HEK293 (cell line): ENCODE measurements around the gene PAX3.

Experiments used
- CTCF ChIP-seq: fragments of 450-650 bp; formaldehyde crosslinking; IDR thresholded peaks from 2 replicates; pipeline ENCODE4 v1.5.1; 2016; ENCODE audit warnings: missing biosample characterization, missing genetic modification characterization
- GLI4 ChIP-seq: fragments of 450-650 bp; formaldehyde crosslinking; IDR thresholded peaks from 2 replicates; pipeline ENCODE4 v1.5.1; 2016; ENCODE audit warnings: missing biosample characterization, missing genetic modification characterization
- KLF1 ChIP-seq: fragments of 450-650 bp; formaldehyde crosslinking; IDR thresholded peaks from 2 replicates; pipeline ENCODE4 v1.5.1; 2016; ENCODE audit warnings: missing biosample characterization, missing genetic modification characterization
- KLF7 ChIP-seq: fragments of 450-650 bp; formaldehyde crosslinking; IDR thresholded peaks from 2 replicates; pipeline ENCODE4 v1.5.1; 2016; ENCODE audit warnings: missing biosample characterization, missing genetic modification characterization, borderline replicate concordance
- PRDM10 ChIP-seq: fragments of 450-650 bp; formaldehyde crosslinking; IDR thresholded peaks from 2 replicates; pipeline ENCODE4 v1.5.1; 2016; ENCODE audit warnings: missing biosample characterization, missing genetic modification characterization
- RBAK ChIP-seq: fragments of 450-650 bp; formaldehyde crosslinking; IDR thresholded peaks from 2 replicates; pipeline ENCODE4 v1.5.1; 2016; ENCODE audit warnings: missing biosample characterization, missing genetic modification characterization
- REST ChIP-seq: fragments of 450-650 bp; formaldehyde crosslinking; IDR thresholded peaks from 2 replicates; pipeline ENCODE4 v1.5.1; 2016; ENCODE audit warnings: missing biosample characterization, missing genetic modification characterization
- TRIM28 ChIP-seq: IDR thresholded peaks from 2 replicates; pipeline ENCODE4 v1.6.1; 2011; ENCODE audit warnings: low read length, control low read depth, borderline replicate concordance
- TSHZ1 ChIP-seq: fragments of 450-650 bp; formaldehyde crosslinking; IDR thresholded peaks from 2 replicates; pipeline ENCODE4 v1.5.1; 2016; ENCODE audit warnings: missing biosample characterization, missing genetic modification characterization, borderline replicate concordance
- ZFP41 ChIP-seq: fragments of 450-650 bp; formaldehyde crosslinking; IDR thresholded peaks from 2 replicates; pipeline ENCODE4 v1.5.1; 2016; ENCODE audit warnings: missing biosample characterization, missing genetic modification characterization, borderline replicate concordance
- ZNF223 ChIP-seq: fragments of 450-650 bp; formaldehyde crosslinking; IDR thresholded peaks from 2 replicates; pipeline ENCODE4 v1.5.1; 2016; ENCODE audit warnings: missing biosample characterization, missing genetic modification characterization
- ZNF24 ChIP-seq: fragments of 450-650 bp; formaldehyde crosslinking; IDR thresholded peaks from 2 replicates; pipeline ENCODE4 v1.5.1; 2016; ENCODE audit warnings: missing biosample characterization, missing genetic modification characterization
- ZNF416 ChIP-seq: fragments of 450-650 bp; formaldehyde crosslinking; IDR thresholded peaks from 2 replicates; pipeline ENCODE4 v1.5.1; 2016; ENCODE audit warnings: missing biosample characterization, missing genetic modification characterization
- ZNF513 ChIP-seq: fragments of 450-650 bp; IDR thresholded peaks from 2 replicates; pipeline ENCODE4 v1.5.1; 2018; ENCODE audit warnings: missing biosample characterization, missing genetic modification characterization
- ZNF549 ChIP-seq: fragments of 450-650 bp; IDR thresholded peaks from 2 replicates; pipeline ENCODE4 v1.5.1; 2018; ENCODE audit warnings: missing biosample characterization, missing genetic modification characterization, mild to moderate bottlenecking, inconsistent platforms, moderate library complexity
- ZNF561 ChIP-seq: fragments of 450-650 bp; IDR thresholded peaks from 2 replicates; pipeline ENCODE4 v1.5.1; 2018; ENCODE audit warnings: missing biosample characterization, missing genetic modification characterization, borderline replicate concordance
- ZNF585B ChIP-seq: fragments of 450-650 bp; formaldehyde crosslinking; IDR thresholded peaks from 2 replicates; pipeline ENCODE4 v1.5.1; 2016; ENCODE audit warnings: missing biosample characterization, missing genetic modification characterization
- ZNF621 ChIP-seq: fragments of 450-650 bp; formaldehyde crosslinking; IDR thresholded peaks from 2 replicates; pipeline ENCODE4 v1.5.1; 2017; ENCODE audit warnings: missing biosample characterization, missing genetic modification characterization
- ZNF76 ChIP-seq: fragments of 450-650 bp; formaldehyde crosslinking; IDR thresholded peaks from 2 replicates; pipeline ENCODE4; 2016; ENCODE audit warnings: low read depth, missing biosample characterization, missing genetic modification characterization, borderline replicate concordance
- ZSCAN30 ChIP-seq: fragments of 450-650 bp; IDR thresholded peaks from 2 replicates; pipeline ENCODE4 v1.5.1; 2018; ENCODE audit warnings: missing biosample characterization, mild to moderate bottlenecking, missing genetic modification characterization, moderate library complexity

PAX3 gene

GRCh38 chr2:222298311-222299150, at the start of gene PAX3 (continued):
- peak; percentile 85 for TF ChIP-seq ZNF223 (tag by site-specific recombination)
- no peak for TF ChIP-seq ZNF513 (tag by site-specific recombination)
- no peak for TF ChIP-seq ZFP41 (tag by site-specific recombination)
- TF ChIP-seq GLI4 (tag by site-specific recombination), result no peak
- TF ChIP-seq ZNF561 (tag by site-specific recombination), result no peak; the same call in 1 of the 2 replicates
- TF ChIP-seq PRDM10 (tag by site-specific recombination), result peak; percentile 97
- TF ChIP-seq ZNF621 (tag by site-specific recombination), result no peak
- no peak for TF ChIP-seq ZNF24
- no peak; the same call in 1 of the 2 replicates for TF ChIP-seq CTCF (tag by site-specific recombination)
- TF ChIP-seq RBAK (tag by site-specific recombination), result no peak
- no peak for TF ChIP-seq ZNF416
- peak; percentile 56; the same call in 1 of the 2 replicates for TF ChIP-seq ZSCAN30
- TF ChIP-seq TSHZ1 (tag by site-specific recombination), result no peak
- TF ChIP-seq ZNF76 (tag by site-specific recombination), result peak; percentile 13; the same call in 1 of the 2 replicates
- peak; percentile 31; the same call in 1 of the 2 replicates for TF ChIP-seq REST (tag by site-specific recombination)
- no peak for TF ChIP-seq ZNF585B (tag by site-specific recombination)
- TF ChIP-seq ZNF549, result no peak
- TF ChIP-seq KLF1, result no peak
- TF ChIP-seq TRIM28, result no peak
- TF ChIP-seq KLF7 (tag by site-specific recombination), result no peak
